SKM-1 (cell line): ENCODE data around the gene PXMP4.
A peak's percentile ranks its signal among the peaks of the same experiment; 100 is the strongest.
"Not testable (repeated sequence)": the region's sequence is repeated elsewhere in the genome, so short reads cannot be mapped to it uniquely, and the experiment has no call there.

Experiments
- DNase-seq: peaks from one replicate; lab custom pipeline; 2025; ENCODE audit not compliant: unreplicated experiment; lab: John Stamatoyannopoulos, UW

The PXMP4 gene

GRCh38 chr20:33719989-33720709 is at the start of gene PXMP4:
Gene PXMP4 (minus strand): TSS chr20:33720310. CDS start chr20:33720207, 103 bp downstream.
- peak; percentile 96 for DNase-seq

- DNase-seq = no peak
Observed at GRCh38 chr20:33769043-33769442, 48.9 kb upstream of the PXMP4 start.

- no peak for DNase-seq
Observed at GRCh38 chr20:33767777-33768138, 47.6 kb upstream of the PXMP4 start.

- DNase-seq = no peak
Observed at GRCh38 chr20:33766686-33767085, 46.6 kb upstream of the PXMP4 start.

GRCh38 chr20:33765592-33765991 is 45.5 kb upstream of the PXMP4 start:
- DNase-seq = no peak

GRCh38 chr20:33765099-33765498 is 45.0 kb upstream of the PXMP4 start:
- no peak for DNase-seq

- no peak for DNase-seq
Observed at GRCh38 chr20:33761698-33762250, 41.7 kb upstream of the PXMP4 start.

- no peak for DNase-seq
Observed at GRCh38 chr20:33757458-33757857, 37.3 kb upstream of the PXMP4 start.

- DNase-seq = no peak
Observed at GRCh38 chr20:33757046-33757445, 36.9 kb upstream of the PXMP4 start.

- DNase-seq = not testable (repeated sequence)
Observed at GRCh38 chr20:33755936-33756490, 35.9 kb upstream of the PXMP4 start.

- no peak for DNase-seq
Observed at GRCh38 chr20:33753763-33754162, 33.7 kb upstream of the PXMP4 start.

- no peak for DNase-seq
Observed at GRCh38 chr20:33753143-33753542, 33.0 kb upstream of the PXMP4 start.

GRCh38 chr20:33751775-33752174 is 31.7 kb upstream of the PXMP4 start:
- no peak for DNase-seq

GRCh38 chr20:33746325-33746998 is 26.4 kb upstream of the PXMP4 start:
- no peak for DNase-seq

GRCh38 chr20:33744773-33745385 is 24.8 kb upstream of the PXMP4 start:
- no peak for DNase-seq

GRCh38 chr20:33744181-33744580 is 24.1 kb upstream of the PXMP4 start:
- DNase-seq = no peak

- DNase-seq = no peak
Observed at GRCh38 chr20:33740189-33740588, 20.1 kb upstream of the PXMP4 start.

GRCh38 chr20:33739493-33739892 is 19.4 kb upstream of the PXMP4 start:
- no peak for DNase-seq

- DNase-seq = no peak
Observed at GRCh38 chr20:33736962-33737361, 16.9 kb upstream of the PXMP4 start.

- DNase-seq = peak; percentile 52
Observed at GRCh38 chr20:33733654-33734576, 13.8 kb upstream of the PXMP4 start.
